ENCODE results near the gene ANO2. TPM values are rescaled to one million over a fixed set of nuclear protein-coding genes. Genes with fewer than 3 reads are reported as not detected.

Gene ANO2
- total and polyA plus RNA-seq, 8 donors, result 0.44 to 16.9 (median 3.8) TPM; not detected in 1

DNA sequence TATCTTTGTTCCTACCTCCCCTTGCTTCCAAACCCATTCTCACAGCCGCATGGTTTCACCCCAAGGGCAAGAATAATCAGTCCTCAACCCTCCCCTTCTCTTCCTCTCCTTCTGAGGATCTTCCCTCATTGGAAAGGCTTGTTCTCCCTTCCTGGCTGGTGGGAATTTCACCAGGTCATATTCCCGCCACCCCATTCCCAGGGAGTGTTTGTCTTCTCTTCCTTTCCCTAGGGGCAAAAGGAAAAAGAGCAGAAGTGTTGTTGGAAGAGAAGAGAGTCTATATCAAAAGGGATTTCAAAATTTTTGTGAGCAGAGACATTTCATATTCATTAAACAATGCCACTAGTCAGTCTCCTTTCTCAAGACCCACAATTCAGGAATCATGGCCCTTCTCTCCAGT is 176.9 kb downstream of the ANO2 start:
- H3K4me1 ChIP-seq, result peaks cover 6 to 14% (median 10%) of the 10 kb centered on the region in 4 donors
- TF ChIP-seq, protein P1, sequence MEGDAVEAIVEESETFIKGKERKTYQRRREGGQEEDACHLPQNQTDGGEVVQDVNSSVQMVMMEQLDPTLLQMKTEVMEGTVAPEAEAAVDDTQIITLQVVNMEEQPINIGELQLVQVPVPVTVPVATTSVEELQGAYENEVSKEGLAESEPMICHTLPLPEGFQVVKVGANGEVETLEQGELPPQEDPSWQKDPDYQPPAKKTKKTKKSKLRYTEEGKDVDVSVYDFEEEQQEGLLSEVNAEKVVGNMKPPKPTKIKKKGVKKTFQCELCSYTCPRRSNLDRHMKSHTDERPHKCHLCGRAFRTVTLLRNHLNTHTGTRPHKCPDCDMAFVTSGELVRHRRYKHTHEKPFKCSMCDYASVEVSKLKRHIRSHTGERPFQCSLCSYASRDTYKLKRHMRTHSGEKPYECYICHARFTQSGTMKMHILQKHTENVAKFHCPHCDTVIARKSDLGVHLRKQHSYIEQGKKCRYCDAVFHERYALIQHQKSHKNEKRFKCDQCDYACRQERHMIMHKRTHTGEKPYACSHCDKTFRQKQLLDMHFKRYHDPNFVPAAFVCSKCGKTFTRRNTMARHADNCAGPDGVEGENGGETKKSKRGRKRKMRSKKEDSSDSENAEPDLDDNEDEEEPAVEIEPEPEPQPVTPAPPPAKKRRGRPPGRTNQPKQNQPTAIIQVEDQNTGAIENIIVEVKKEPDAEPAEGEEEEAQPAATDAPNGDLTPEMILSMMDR (IDR thresholded peaks at IDR 0.05), result no peak
- TF ChIP-seq POLR2AphosphoS5 (IDR thresholded peaks at IDR 0.05) (no peak), EP300 (IDR thresholded peaks at IDR 0.05) (no peak), POLR2A (IDR thresholded peaks at IDR 0.05) (no peak)
- no peaks in the 10 kb centered on the region for H3K36me3 ChIP-seq
- peaks cover 0 to 5% (median 0%) of the 10 kb centered on the region in 4 donors for H3K9me3 ChIP-seq
- WGBS, 5 donors, result 66 to 85% (median 79%) methylated on average over 2 of the region's 2 CpGs
- no peaks in the 10 kb centered on the region for H3K27me3 ChIP-seq
- intact Hi-C loops (cut with DNase I; ENCODE audit: low total_unique reads), result no loop called here
- DNase-seq, result no peak
- no peak overlapping the region for H3K27ac ChIP-seq
- H3K4me3 ChIP-seq, result no peak overlapping the region

DNA sequence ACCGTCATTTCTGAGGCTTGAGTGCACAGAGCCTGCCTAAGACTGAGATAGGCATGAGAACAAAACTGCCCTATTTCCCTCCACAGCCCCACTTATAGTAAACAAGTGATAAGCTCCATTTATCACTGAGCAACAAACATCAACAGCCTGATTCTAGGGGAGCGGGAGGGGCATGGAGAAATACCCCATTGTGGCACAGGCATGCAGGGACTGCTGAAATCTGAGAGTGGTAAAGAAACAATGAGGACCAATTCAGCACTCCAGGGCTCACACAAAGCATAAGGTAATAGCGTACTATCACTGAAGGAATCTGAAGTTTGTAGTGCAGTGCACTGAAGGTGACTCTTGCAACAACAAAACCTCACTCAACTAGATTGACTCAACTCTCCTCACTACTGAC is 186.7 kb downstream of the ANO2 start:
- TF ChIP-seq POLR2A (IDR thresholded peaks at IDR 0.05) (no peak), POLR2AphosphoS5 (IDR thresholded peaks at IDR 0.05) (no peak)
- TF ChIP-seq, protein P1 (IDR thresholded peaks at IDR 0.05), result no peak
- intact Hi-C loops (cut with DNase I; ENCODE audit: low total_unique reads), result no loop called here
- Histone ChIP-seq H3K9me3 (peaks cover 0 to 14% (median 0%) of the 10 kb centered on the region in 4 donors), H3K4me3 (no peak overlapping the region), H3K27me3 (peaks cover 0 to 5% (median 3%) of the 10 kb centered on the region in 3 donors), H3K36me3 (no peaks in the 10 kb centered on the region), H3K4me1 (no peaks in the 10 kb centered on the region), H3K27ac (no peak overlapping the region)
- DNase-seq, result no peak
- WGBS, 5 donors, result 55 to 77% (median 62%) methylated on average over 3 of the region's 3 CpGs

DNA sequence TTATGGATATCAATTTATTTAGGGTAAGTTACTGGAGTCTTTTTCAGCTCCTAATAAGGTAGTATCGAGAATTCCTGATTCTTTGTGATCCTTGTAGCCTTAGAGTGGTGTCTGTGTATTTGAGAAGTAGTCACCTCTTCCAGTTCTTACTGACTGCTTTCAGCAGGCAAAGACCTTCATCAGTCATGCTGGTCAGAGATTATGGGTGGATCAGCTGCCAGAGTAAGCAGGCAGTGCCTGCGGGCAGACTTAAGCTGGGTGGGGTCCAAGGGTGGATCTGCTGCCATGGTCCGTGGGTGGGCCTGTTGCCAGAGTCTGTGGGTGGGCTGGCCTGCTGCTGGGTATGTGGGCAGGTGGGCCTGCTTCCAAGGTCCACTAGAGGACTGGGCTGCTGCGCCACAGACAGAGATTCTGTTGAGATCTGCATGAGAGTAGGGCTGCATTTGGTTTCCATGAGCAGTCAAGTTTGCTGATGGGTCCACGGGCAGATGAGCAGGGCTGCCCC is 188.7 kb downstream of the ANO2 start:
- H3K4me1 ChIP-seq, result no peaks in the 10 kb centered on the region
- DNase-seq, result no peak
- H3K4me3 ChIP-seq, result no peak overlapping the region
- intact Hi-C loops (cut with DNase I; ENCODE audit: low total_unique reads), result no loop called here
- H3K36me3 ChIP-seq, result no peaks in the 10 kb centered on the region
- no peak overlapping the region for H3K27ac ChIP-seq
- 59 to 83% (median 76%) methylated on average over 4 to 5 of the region's 5 CpGs for WGBS, 5 donors
- H3K27me3 ChIP-seq, result peaks cover 0 to 5% (median 3%) of the 10 kb centered on the region in 3 donors
- H3K9me3 ChIP-seq, result peaks cover 0 to 14% (median 0%) of the 10 kb centered on the region in 4 donors
- no peak for TF ChIP-seq POLR2AphosphoS5 (IDR thresholded peaks at IDR 0.05)
- TF ChIP-seq, protein P1 (IDR thresholded peaks at IDR 0.05), result no peak
- TF ChIP-seq POLR2A (IDR thresholded peaks at IDR 0.05), result no peak
- TF ChIP-seq EP300 (IDR thresholded peaks at IDR 0.05), result no peak

DNA sequence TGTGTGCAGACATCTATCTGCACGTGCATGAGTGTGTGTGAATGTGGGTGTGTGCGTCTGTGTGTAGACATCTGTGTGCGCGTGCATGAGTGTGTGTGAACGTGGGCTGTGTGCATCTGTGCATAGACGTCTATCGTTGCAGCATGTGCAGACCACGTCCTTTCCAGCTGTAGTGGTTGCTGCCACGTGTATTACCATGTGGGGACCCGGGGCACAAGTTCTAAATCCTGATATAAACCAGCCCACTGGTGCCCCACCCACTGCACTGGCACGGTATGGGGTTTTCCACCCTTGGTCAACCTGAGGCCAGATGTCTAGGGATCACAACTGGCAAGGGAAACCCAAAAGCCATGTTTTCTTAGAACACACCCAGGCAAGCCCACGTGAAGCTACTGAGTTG is 197.0 kb downstream of the ANO2 start:
- no peak for TF ChIP-seq POLR2A (IDR thresholded peaks at IDR 0.05)
- TF ChIP-seq POLR2AphosphoS5 (IDR thresholded peaks at IDR 0.05), result no peak
- TF ChIP-seq EP300 (IDR thresholded peaks at IDR 0.05), result no peak
- TF ChIP-seq, protein P1 (IDR thresholded peaks at IDR 0.05), result no peak
- Histone ChIP-seq H3K4me1 (peaks cover 0 to 7% (median 0%) of the 10 kb centered on the region in 4 donors), H3K27ac (no peak overlapping the region), H3K9me3 (no peaks in the 10 kb centered on the region), H3K27me3 (no peaks in the 10 kb centered on the region), H3K4me3 (no peak overlapping the region), H3K36me3 (no peaks in the 10 kb centered on the region)
- intact Hi-C loops (cut with DNase I; ENCODE audit: low total_unique reads), result no loop called here
- no peak for DNase-seq
- WGBS, 5 donors, result 63 to 83% (median 77%) methylated on average over 12 of the region's 12 CpGs

Measured in stomach (tissue), 9 donors.